Caki2 (cell line): ENCODE results near the gene APOBEC3A. TPM values are rescaled to one million over a fixed set of nuclear protein-coding genes. Genes with fewer than 3 reads are reported as not detected.
"Not testable (repeated sequence)": the region's sequence is repeated elsewhere in the genome, so short reads cannot be mapped to it uniquely, and the experiment has no call there.

Experiments used
- DNase-seq: peaks from one replicate; pipeline ENCODE4 v3.0.0-alpha.2; 2015; ENCODE audit warnings: low read depth
- in situ Hi-C: cut with HindIII; loops from 2 replicates; pipeline ENCODE4 v1.10.0; 2016; ENCODE audit warnings: low sequenced_read_pairs, low pct_unique_long_range_greater_than_20kb, mixed read lengths
- total RNA-seq: library from RNA; depleted of rRNA; stranded (reverse); fragments of >200 nt; shearing (Covaris generic); gene quantifications from 2 replicates; pipeline ENCODE4 v1.2.3, GENCODE V29; 2014; ENCODE audit warnings: low replicate concordance

The APOBEC3A gene
- total RNA-seq, 1 experiment from 2014 or later = not detected

- no peak for DNase-seq
- in situ Hi-C loops = no loop called here
Measured at GRCh38 chr22:38971202-38971601, 13.8 kb downstream of the APOBEC3A start.

DNA sequence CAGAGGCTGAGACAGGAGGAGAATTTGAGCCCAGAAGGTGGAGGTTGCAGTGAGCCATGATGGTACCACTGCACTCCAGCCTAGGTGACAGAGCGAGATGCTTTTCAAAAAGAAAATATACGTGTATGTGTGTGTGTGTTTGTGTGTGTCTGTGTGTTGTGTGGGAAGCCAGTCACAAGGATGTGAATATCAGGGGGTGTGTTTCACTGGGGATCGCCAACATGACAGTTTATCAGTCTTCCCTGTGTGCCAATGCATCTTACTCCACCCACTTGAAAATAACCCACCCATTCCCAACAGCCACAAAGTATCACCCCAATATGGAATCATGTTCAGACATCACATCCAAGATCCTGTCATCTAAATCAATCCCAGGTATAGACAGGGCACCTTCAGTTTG, 14.4 kb downstream of the APOBEC3A start:
- in situ Hi-C loops = no loop called here
- DNase-seq = no peak

DNA sequence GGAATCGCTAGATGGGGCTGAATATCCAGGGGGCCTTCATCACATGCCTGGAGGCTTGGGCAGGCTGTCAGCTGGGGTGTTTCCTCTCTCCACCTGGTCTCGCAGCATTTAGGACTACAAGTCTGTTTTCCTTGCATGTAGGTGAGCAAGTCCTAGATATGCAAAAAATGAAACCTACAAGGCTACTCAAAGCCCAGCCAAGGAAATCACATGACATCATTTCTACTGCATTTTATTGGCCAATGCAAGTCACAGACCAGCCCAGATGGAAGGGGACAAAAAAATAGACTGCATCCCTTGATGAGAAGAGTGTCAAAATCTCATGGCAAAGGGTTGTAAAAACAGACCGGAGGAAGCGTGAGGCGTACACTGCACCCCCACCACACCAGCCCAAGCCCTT, 15.1 kb downstream of the APOBEC3A start:
- DNase-seq = no peak
- in situ Hi-C loops = no loop called here

DNA sequence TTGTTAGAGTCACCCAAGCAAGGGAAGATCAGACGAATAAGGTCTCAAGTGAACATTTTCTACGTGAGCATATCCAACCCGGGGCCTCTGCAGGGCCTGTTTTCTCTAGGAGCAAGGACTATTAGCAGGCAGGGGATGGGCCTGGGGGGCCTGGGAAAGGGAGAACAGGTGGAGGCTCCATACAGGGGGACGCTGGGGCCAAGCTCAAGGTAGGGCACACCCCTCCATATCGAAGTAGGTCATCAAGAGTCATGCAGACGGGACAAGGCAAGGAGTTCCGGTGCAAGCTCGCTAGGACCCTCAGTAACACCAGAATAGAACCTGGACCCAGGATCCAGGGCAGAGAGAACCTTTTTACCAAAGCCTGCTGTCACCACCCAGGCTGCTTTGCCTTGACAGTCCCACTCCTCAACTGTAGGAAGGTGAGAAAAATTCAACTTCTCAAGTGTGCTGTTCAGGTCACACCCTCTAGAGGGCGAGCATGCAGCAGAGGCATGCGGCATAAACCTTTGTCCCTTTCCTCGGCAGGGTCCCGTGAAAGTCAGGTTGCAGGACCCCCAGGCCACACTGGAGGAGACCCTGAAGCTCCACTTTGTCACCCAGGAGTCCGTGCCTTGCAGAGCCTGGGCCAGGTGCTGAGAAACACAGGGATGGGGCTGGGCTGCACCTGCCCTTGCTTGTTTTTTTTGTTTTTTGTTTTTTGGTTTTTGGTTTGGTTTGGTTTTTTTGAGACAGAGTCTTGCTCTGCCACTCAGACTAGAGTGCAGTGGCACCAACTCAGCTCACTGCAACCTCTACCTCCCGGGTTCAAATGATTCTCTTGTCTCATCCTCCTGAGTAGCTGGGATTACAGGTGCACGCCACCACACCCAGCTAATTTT, 16.1 kb downstream of the APOBEC3A start:
- in situ Hi-C loops = no loop called here
- DNase-seq = no peak

DNA sequence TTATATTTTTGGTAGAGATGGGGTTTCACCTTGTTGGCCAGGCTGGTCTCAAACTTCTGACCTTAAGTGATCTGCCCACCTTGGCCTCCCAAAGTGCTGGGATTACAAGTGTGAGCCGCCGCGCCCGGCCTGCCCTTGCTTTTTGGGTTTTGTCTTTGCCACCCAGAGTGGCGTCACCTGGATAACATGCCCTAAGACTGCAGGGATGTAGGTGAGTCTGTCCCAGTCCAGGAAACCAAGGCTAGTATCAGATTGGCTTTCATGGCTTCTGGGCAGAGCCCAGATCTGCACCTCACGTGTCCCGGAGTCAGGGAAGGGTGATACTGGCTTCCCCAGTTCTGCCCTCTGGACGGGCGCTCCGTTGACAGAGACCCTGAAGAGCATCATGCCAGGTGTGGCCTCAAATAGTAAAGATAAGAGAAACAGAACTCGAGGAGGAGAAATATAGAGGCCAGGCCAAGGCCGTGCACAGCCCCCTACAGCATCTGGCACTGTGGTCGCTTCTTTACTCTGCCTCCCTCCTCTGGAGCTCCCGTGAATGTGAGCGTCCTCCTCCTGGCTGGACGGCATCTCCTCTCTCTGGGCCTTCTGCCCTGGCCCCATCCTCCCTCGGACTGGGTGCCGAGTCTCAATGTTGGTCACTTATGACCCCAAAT, 16.9 kb downstream of the APOBEC3A start:
- no peak for DNase-seq
- in situ Hi-C loops = no loop called here

- in situ Hi-C loops = no loop called here
- DNase-seq = no peak
Measured at GRCh38 chr22:38974826-38975175, 17.4 kb downstream of the APOBEC3A start.

DNA sequence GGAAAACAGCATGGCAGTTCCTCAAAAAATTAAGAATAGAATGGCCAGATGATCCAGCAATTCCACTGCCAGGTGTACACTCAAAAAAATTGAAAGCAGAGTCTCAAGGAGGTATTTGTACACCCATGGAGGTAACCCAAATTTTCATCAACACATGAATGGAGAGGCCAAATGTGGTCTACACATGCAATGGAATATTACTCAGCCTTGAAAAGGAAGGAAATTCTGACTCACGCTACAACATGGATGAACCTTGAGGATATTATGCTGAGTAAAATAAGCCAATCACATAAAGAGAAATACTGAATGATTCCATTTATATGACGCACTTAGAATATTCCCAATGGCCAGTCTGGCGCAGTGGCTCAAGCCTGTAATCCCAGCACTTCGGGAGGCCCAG, 19.9 kb downstream of the APOBEC3A start:
- in situ Hi-C loops, DNase-seq: not testable (repeated sequence)

GRCh38 chr22:38980587-38980986, 23.2 kb downstream of the APOBEC3A start:
- DNase-seq, in situ Hi-C loops: not testable (repeated sequence)

DNA sequence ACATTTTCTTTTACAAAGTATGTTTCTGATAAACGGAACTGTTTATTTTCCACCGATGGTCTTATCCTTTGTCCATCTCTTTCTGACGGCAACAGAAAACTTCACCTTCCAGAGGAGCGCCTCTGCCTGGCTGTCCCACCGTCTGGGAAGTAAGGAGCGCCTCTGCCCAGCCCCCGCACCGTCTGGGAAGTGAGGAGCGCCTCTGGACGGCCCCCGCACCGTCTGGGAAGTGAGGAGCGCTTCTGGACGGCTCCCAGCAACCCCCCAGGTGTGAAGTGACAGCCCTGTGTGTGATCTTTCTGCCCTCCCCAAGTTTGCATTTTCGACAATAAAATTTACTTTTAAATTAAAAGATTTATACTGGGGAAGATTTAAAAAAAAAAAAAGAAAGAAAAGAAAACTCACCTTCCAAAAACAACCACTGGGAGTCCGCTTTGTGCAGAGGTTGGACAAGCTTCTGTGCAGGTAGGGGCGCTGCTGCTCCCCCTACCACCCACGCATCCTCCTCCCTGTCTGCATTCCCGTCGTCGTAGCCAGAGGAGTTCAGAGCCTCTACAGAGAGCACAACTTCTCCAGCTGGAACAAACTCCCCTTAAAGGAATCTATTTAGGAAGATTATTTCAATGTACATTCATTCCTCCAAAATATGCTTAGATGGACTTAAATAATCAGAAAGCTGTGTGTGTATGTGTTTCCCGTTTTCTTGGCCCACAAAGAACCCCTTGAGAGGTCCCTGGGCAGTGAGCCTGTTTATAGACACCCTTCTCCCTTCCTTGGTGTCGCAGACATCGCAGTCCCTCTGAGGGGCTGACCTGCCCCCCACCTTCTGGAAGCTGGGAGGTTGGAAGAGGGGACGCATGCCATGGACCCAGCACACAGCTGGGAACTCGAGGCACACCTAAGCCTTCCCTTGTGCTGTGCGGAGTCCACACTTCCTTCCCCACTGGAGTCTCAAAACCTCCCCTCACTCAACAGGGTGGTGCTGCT, 23.9 kb downstream of the APOBEC3A start:
- in situ Hi-C loops = no loop called here
- no peak for DNase-seq

DNA sequence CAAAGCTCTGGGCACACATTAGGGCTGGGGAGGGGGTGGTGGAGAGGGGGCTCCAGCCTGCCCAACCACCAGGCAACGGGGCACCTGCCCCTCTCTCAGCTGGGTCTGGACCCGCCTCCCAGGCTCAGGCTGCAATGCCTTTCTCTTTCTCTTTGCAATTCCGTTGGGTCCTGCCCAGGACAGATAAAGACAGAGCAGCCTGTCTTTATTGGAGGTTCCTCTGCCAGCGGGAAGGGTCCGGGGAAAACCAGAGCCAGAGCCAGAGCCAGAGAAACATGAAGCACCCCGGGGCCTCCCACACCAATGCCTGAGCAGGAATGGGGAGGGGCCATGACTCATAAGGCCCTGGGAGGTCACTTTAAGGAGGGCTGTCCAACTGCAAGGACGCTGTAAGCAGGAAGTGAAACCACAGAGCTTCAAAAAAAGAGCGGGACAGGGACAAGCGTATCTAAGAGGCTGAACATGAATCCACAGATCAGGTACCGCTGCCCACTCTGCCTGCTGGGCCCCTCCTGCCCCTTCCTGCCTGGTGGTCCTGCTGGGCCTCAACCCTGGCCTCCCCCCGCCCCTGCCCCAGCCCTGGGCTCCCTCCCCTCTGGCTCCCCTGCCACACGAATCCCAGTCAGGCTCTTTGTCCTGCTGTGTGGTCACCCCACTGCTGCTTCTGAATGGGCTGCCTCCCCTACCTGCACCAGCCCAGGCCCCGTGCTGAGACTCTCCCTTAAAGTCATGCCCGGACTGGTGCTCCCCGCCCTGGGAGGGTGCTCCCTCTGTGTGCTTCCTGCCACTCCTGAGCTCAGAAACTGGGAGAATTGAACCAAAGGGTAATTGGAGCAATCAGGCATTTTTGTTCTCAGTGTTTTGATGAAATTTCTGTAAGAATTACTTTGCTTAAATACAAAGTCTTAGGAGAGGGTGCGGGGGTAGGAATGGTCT, 24.9 kb downstream of the APOBEC3A start, which contains the start of gene APOBEC3B:
Gene APOBEC3B, plus strand, starts transcription at position 356 of the 936 bp plus-strand sequence. Its CDS starts 107 bp downstream, at position 463.
- DNase-seq = peak; percentile 93
- in situ Hi-C loops = no loop called here

GRCh38 chr22:38984224-38984623, 26.8 kb downstream of the APOBEC3A start:
- in situ Hi-C loops = no loop called here
- peak; percentile 38 for DNase-seq

- in situ Hi-C loops = not testable (repeated sequence)
- peak; percentile 99 for DNase-seq
Measured at GRCh38 chr22:38984784-38985757, 27.7 kb downstream of the APOBEC3A start.

GRCh38 chr22:38986629-38987028, 29.2 kb downstream of the APOBEC3A start:
- DNase-seq = no peak
- in situ Hi-C loops = no loop called here

DNA sequence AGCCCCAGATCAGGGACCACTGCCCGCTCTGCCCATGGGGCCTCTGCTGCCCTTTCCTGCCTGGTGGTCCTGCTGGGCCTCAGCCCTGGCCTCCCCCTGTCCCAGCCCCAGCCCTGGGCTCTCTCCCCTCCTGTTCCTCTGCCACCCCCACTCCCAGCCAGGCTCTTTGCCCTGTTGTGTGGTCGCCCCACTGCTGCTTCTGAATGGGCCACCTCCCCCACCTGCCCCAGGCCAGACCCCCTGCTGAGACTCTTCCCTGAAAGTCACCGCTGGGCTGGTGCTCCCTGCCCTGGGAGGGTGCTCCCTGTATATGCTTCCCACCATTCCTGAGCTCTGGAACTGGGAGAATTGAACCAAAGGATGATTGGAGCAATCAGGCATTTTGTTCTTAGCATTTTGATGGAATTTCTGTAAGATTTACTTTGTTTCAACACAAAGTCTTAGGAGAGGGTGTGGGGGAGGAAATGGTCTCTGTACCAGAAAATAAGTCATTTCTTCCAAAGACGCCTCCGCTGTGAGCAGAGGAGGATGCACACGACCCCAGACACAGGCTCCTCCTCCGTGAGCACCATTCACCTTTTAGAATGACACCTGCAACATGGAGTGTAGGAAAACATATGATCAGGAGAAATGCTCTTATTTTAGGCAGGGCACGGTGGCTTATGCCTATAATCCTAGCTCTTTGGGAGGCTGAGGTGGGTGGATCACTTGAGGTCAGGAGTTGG, 29.9 kb downstream of the APOBEC3A start:
- no peak for DNase-seq
- in situ Hi-C loops = no loop called here

GRCh38 chr22:38989466-38989865, 32.1 kb downstream of the APOBEC3A start:
- no peak for DNase-seq
- in situ Hi-C loops = no loop called here

- in situ Hi-C loops = not testable (repeated sequence)
Measured at GRCh38 chr22:38992871-38993371, 35.5 kb downstream of the APOBEC3A start.

More at GRCh38 chr22:38992871-38993371, 35.5 kb downstream of the APOBEC3A start:
- not testable (repeated sequence) for DNase-seq
